Memory B cell (primary cell): ENCODE measurements around the gene PDE8A.
"Not testable (repeated sequence)": the region's sequence is repeated elsewhere in the genome, so short reads cannot be mapped to it uniquely, and the experiment has no call there.

Source experiments
- ATAC-seq: fragments of 150-1000 bp; cut with Tn5 transposase; 2 replicates; pipeline ENCODE4 v1.10.0; 2021; ENCODE audit warnings: low read depth, mild to moderate bottlenecking, moderate library complexity
- DNase-seq, 2 donors: peaks; one replicate each; pipeline ENCODE4 v3.0.0; 2022; ENCODE audit warnings: low spot score in 2 of 2
- H3K27ac Mint-ChIP-seq: one replicate; pipeline ENCODE4 v1.8.0; 2022; ENCODE audit warnings: mild to moderate bottlenecking, moderate library complexity, mixed read lengths
- H3K27me3 Mint-ChIP-seq: one replicate; pipeline ENCODE4 v1.8.0; 2022; ENCODE audit warnings: mixed read lengths
- H3K36me3 Mint-ChIP-seq: one replicate; pipeline ENCODE4 v1.8.0; 2022; ENCODE audit warnings: mild to moderate bottlenecking, mixed read lengths
- H3K4me1 Mint-ChIP-seq: one replicate; pipeline ENCODE4 v1.8.0; 2022; ENCODE audit warnings: mixed read lengths
- H3K4me3 Mint-ChIP-seq: one replicate; pipeline ENCODE4 v1.8.0; 2022; ENCODE audit warnings: mild to moderate bottlenecking, moderate library complexity, mixed read lengths
- H3K9me3 Mint-ChIP-seq: one replicate; pipeline ENCODE4 v1.8.0; 2022; ENCODE audit warnings: mixed read lengths

The PDE8A gene

GRCh38 chr15:85151145-85151544, 169.5 kb downstream of the PDE8A start:
- Mint-ChIP-seq H3K27ac (no peak overlapping the region), H3K4me1 (no peaks in the 10 kb centered on the region), H3K36me3 (no peaks in the 10 kb centered on the region), H3K27me3 (peaks cover 7% of the 10 kb centered on the region), H3K4me3 (no peak overlapping the region), H3K9me3 (peaks cover 4% of the 10 kb centered on the region)
- ATAC-seq (no peak), DNase-seq (no peak)

- Mint-ChIP-seq H3K4me3 (no peak overlapping the region), H3K9me3 (peaks cover 4% of the 10 kb centered on the region), H3K27ac (no peak overlapping the region), H3K4me1 (no peaks in the 10 kb centered on the region), H3K36me3 (no peaks in the 10 kb centered on the region), H3K27me3 (peaks cover 9% of the 10 kb centered on the region)
- no peak for ATAC-seq
- no peak for DNase-seq
Observed at GRCh38 chr15:85151861-85152260, 170.2 kb downstream of the PDE8A start.

GRCh38 chr15:85154061-85154460, 172.4 kb downstream of the PDE8A start:
- H3K27ac Mint-ChIP-seq = no peak overlapping the region
- peaks cover 7% of the 10 kb centered on the region for H3K27me3 Mint-ChIP-seq
- no peaks in the 10 kb centered on the region for H3K36me3 Mint-ChIP-seq
- H3K4me1 Mint-ChIP-seq = no peaks in the 10 kb centered on the region
- H3K4me3 Mint-ChIP-seq = no peak overlapping the region
- no peak for DNase-seq
- H3K9me3 Mint-ChIP-seq = peaks cover 4% of the 10 kb centered on the region
- no peak for ATAC-seq

DNA sequence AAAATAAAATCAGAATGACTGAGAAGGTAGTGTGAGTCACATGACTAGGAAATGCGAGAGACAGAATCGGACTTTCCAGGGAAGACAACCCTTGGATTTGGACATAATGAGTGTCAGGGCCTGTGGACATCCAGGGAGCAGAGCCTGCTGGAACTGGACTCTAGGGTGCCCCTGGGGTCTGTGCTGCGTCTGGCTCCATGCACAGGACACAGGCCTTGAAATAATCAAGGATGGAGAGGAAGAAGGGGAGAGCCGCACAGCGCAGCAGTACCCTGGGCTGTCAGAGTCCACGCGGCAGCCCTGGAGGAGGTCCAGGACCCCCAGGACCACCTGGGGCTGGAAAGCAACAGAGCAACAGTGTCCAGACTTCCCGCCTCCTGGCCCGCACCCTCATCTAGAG, 173.7 kb downstream of the PDE8A start:
- Mint-ChIP-seq H3K4me3 (no peak overlapping the region), H3K4me1 (no peaks in the 10 kb centered on the region), H3K9me3 (peaks cover 4% of the 10 kb centered on the region), H3K36me3 (no peaks in the 10 kb centered on the region), H3K27me3 (peaks cover 7% of the 10 kb centered on the region), H3K27ac (no peak overlapping the region)
- DNase-seq (no peak), ATAC-seq (no peak)

DNA sequence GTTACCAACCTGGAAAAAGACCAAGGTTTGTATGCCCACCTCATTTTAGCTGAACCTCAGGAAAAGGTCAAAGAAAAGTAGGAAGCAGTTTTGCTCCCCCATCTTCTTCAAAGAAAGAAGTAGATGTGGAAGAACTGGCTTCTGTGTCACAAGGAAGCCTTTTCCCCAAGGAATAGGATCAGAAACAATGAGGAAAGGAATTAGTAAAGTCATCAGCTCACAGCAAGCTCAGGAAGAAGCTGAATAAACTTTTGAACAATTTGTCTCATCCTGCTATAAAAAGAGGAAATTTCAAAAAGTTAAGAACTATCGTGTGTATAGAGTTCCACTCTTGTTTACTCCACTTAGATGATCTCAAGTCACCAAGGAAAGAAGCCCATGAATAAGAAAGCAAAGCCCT, 174.2 kb downstream of the PDE8A start:
- peaks cover 7% of the 10 kb centered on the region for H3K9me3 Mint-ChIP-seq
- H3K27ac Mint-ChIP-seq = no peak overlapping the region
- no peak for ATAC-seq
- no peak for DNase-seq
- no peaks in the 10 kb centered on the region for H3K36me3 Mint-ChIP-seq
- H3K27me3 Mint-ChIP-seq = peaks cover 6% of the 10 kb centered on the region
- no peaks in the 10 kb centered on the region for H3K4me1 Mint-ChIP-seq
- no peak overlapping the region for H3K4me3 Mint-ChIP-seq

DNA sequence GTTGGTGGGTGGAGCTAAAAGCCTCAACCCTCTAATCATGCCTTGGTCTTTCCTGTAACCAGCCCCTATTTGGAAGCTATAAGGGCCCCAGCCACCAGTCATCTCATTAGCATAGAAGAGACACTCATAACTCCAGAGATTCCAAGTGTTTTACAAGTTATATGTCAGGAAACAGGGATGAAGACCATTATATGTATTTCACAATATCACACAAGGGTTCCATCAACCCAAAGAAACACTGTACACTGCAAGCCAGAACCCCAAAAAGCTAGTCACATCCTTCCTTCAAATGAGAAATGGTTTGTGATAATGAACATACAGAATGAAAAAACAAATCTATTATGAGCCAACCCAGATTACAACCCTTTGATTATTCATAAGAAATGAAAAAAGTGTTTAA, 175.7 kb downstream of the PDE8A start:
- H3K27me3 Mint-ChIP-seq = peaks cover 6% of the 10 kb centered on the region
- H3K4me1 Mint-ChIP-seq = no peaks in the 10 kb centered on the region
- H3K36me3 Mint-ChIP-seq = no peaks in the 10 kb centered on the region

DNA sequence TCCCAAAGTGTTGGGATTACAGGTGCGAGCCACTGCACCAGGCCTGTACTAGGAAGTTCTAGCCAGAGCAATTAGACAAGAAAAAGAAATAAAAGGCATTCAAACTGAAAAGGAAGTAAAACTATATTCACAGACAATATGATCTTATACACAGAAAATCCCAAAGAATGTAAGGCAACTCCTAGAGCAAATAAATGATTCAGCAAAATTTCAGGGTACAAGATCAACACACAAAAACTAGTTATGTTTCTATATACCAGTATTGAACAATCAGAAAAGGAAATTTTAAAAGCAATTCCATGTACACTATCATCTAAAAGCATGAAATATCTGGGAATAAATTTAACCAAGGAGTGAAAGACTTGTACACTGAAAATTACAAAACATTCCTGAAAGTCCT, 180.6 kb downstream of the PDE8A start:
- peaks cover 6% of the 10 kb centered on the region for H3K9me3 Mint-ChIP-seq
- no peak for ATAC-seq
- no peak overlapping the region for H3K27ac Mint-ChIP-seq
- H3K4me3 Mint-ChIP-seq = no peak overlapping the region
- H3K36me3 Mint-ChIP-seq = no peaks in the 10 kb centered on the region
- H3K27me3 Mint-ChIP-seq = peaks cover 1% of the 10 kb centered on the region
- DNase-seq = no peak
- no peaks in the 10 kb centered on the region for H3K4me1 Mint-ChIP-seq

More for the DNA sequence above, 175.7 kb downstream of the PDE8A start:
- Mint-ChIP-seq H3K27ac (no peak overlapping the region), H3K4me3 (no peak overlapping the region), H3K9me3 (peaks cover 7% of the 10 kb centered on the region)
- DNase-seq = no peak
- ATAC-seq = no peak

- Mint-ChIP-seq H3K27me3 (peaks cover 3% of the 10 kb centered on the region), H3K4me1 (no peaks in the 10 kb centered on the region), H3K36me3 (no peaks in the 10 kb centered on the region), H3K4me3 (no peak overlapping the region), H3K27ac (no peak overlapping the region), H3K9me3 (peaks cover 6% of the 10 kb centered on the region)
- DNase-seq (no peak), ATAC-seq (no peak)
Observed at GRCh38 chr15:85164841-85165466, 183.3 kb downstream of the PDE8A start.

GRCh38 chr15:85167568-85167967, 185.9 kb downstream of the PDE8A start:
- Mint-ChIP-seq H3K27me3 (peaks cover 17% of the 10 kb centered on the region), H3K4me3 (no peak overlapping the region), H3K27ac (no peak overlapping the region), H3K36me3 (peaks cover 4% of the 10 kb centered on the region), H3K4me1 (no peaks in the 10 kb centered on the region), H3K9me3 (peaks cover 15% of the 10 kb centered on the region)
- DNase-seq = no peak
- ATAC-seq = no peak

DNA sequence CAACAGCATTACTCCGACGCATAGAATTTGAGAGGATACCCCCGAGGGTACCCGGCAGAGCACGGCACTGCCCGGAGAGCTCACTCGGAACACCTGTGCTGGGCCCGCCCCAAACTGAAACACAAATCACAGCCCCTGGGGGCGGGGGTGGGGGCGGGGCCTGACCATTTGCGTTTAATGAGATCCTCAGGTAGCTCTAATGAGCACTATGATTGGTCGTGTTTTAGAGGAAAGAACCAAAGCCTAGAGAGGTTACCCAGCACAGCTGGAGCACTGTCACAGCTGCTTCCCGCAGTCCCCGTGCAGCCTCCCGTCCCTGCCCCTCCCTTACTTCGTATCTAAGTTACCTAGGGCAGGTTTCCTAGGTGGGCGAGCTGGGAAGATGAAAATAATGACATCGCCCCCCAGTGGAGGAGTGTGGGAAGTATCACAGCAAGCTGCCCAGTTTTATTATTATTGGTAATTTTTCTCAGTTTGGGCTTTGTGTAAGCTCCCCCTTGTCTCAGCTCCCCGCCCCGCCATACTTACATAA, 187.1 kb downstream of the PDE8A start:
- Mint-ChIP-seq H3K4me1 (no peaks in the 10 kb centered on the region), H3K4me3 (peak overlapping the region; percentile 46), H3K9me3 (peaks cover 18% of the 10 kb centered on the region), H3K36me3 (peaks cover 4% of the 10 kb centered on the region), H3K27me3 (peaks cover 21% of the 10 kb centered on the region), H3K27ac (no peak overlapping the region)
- ATAC-seq (peak; percentile 81), DNase-seq (peak; percentile 11 to 24)

- peaks cover 14% of the 10 kb centered on the region for H3K9me3 Mint-ChIP-seq
- H3K27ac Mint-ChIP-seq = no peak overlapping the region
- peaks cover 4% of the 10 kb centered on the region for H3K36me3 Mint-ChIP-seq
- no peak overlapping the region for H3K4me3 Mint-ChIP-seq
- peaks cover 30% of the 10 kb centered on the region for H3K27me3 Mint-ChIP-seq
- ATAC-seq (no peak), DNase-seq (no peak)
- no peaks in the 10 kb centered on the region for H3K4me1 Mint-ChIP-seq
Observed at GRCh38 chr15:85171736-85172135, 190.1 kb downstream of the PDE8A start.

GRCh38 chr15:85172846-85173490, 191.3 kb downstream of the PDE8A start:
- Mint-ChIP-seq H3K4me3 (no peak overlapping the region), H3K27me3 (peaks cover 30% of the 10 kb centered on the region), H3K27ac (no peak overlapping the region), H3K4me1 (no peaks in the 10 kb centered on the region), H3K36me3 (peaks cover 4% of the 10 kb centered on the region), H3K9me3 (peaks cover 14% of the 10 kb centered on the region)
- no peak for DNase-seq
- ATAC-seq = no peak

DNA sequence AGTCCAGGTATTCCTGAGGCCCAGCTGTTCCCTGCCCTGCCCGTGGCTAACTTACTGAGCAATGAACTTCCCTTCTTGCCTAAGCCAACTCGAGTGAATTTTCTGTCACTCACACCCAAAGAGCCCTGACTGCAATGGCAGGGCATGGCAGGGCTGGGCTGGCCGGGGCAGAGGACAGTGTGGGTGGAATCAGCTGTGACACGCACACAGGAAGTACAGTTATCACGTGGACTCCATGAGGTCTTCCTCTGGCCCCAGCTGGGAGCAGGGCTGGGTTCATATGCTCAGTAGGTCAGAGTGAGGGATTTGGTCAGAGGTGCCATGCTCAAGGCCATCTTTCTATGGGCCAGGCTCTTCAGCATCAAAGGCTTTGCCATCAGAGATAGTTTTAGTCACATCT, 192.0 kb downstream of the PDE8A start:
- H3K27me3 Mint-ChIP-seq = peaks cover 30% of the 10 kb centered on the region
- not testable (repeated sequence) for H3K4me3 Mint-ChIP-seq, H3K36me3 Mint-ChIP-seq, DNase-seq, ATAC-seq, H3K27ac Mint-ChIP-seq, H3K4me1 Mint-ChIP-seq
- peaks cover 14% of the 10 kb centered on the region for H3K9me3 Mint-ChIP-seq

- Mint-ChIP-seq H3K4me1 (no peaks in the 10 kb centered on the region), H3K9me3 (peaks cover 14% of the 10 kb centered on the region), H3K36me3 (peaks cover 4% of the 10 kb centered on the region), H3K27me3 (peaks cover 28% of the 10 kb centered on the region), H3K4me3 (no peak overlapping the region), H3K27ac (no peak overlapping the region)
- ATAC-seq (no peak), DNase-seq (no peak)
Observed at GRCh38 chr15:85174521-85174920, 192.9 kb downstream of the PDE8A start.
